ENCODE data around the gene CLMN. TPM values are rescaled to one million over a fixed set of nuclear protein-coding genes. Genes with fewer than 3 reads are reported as not detected.

Gene CLMN
- total RNA-seq, 6 experiments from 2014 or later = 0.02 TPM; not detected in 5

DNA sequence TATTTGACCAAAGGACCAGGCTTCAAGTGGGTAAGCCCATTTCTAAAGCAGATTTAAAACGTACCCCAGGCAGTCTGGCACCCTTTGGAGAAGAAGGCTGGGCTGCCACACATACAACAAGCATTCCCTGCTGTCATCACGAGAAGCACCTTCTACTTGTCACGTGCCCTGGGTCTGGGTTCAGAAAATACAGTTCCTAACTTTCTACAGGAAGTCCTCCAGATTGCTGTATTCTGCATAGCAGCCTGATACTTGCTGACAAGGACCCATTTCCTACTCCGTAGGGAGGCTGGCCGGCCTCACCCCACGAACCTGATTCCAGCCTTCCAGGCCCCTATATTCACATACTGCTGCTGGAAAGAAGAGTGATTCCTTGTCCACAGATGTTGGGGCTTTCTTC is 7.4 kb downstream of the CLMN start:
- Mint-ChIP-seq H3K9me3 (no peaks in the 10 kb centered on the region), H3K27me3 (ENCODE audit: insufficient read depth) (peaks cover 18% of the 10 kb centered on the region), H3K27ac (no peak overlapping the region), H3K36me3 (ENCODE audit: low read depth) (no peaks in the 10 kb centered on the region), H3K4me1 (ENCODE audit: low read depth) (no peaks in the 10 kb centered on the region), H3K4me3 (no peak overlapping the region)
- no peak for DNase-seq
- TF ChIP-seq, protein P1, sequence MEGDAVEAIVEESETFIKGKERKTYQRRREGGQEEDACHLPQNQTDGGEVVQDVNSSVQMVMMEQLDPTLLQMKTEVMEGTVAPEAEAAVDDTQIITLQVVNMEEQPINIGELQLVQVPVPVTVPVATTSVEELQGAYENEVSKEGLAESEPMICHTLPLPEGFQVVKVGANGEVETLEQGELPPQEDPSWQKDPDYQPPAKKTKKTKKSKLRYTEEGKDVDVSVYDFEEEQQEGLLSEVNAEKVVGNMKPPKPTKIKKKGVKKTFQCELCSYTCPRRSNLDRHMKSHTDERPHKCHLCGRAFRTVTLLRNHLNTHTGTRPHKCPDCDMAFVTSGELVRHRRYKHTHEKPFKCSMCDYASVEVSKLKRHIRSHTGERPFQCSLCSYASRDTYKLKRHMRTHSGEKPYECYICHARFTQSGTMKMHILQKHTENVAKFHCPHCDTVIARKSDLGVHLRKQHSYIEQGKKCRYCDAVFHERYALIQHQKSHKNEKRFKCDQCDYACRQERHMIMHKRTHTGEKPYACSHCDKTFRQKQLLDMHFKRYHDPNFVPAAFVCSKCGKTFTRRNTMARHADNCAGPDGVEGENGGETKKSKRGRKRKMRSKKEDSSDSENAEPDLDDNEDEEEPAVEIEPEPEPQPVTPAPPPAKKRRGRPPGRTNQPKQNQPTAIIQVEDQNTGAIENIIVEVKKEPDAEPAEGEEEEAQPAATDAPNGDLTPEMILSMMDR (IDR thresholded peaks at IDR 0.05) = no peak

DNA sequence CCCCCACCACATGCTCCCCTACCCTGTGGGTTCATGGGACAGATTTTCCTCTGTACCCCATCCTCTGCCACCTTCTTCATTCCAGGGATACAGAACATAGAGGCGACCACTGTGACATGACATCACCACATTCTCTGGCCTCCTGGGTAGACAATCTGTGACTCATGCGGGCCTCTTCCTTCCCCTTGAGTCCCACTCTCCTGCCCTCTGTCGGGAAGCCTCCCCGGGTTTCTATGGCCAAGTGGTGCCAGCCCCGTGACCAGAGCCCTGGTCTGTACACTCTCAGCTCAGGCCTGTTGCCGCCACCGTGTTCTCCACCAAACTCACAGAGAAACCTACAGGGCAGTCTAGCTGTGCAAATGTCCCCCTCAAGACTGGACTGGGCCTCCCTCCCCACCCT is 8.0 kb downstream of the CLMN start:
- Mint-ChIP-seq H3K4me1 (ENCODE audit: low read depth) (no peaks in the 10 kb centered on the region), H3K36me3 (ENCODE audit: low read depth) (no peaks in the 10 kb centered on the region), H3K27ac (no peak overlapping the region), H3K9me3 (no peaks in the 10 kb centered on the region), H3K4me3 (no peak overlapping the region), H3K27me3 (ENCODE audit: insufficient read depth) (peaks cover 12% of the 10 kb centered on the region)
- no peak for DNase-seq
- TF ChIP-seq, protein P1 (IDR thresholded peaks at IDR 0.05) = no peak

DNA sequence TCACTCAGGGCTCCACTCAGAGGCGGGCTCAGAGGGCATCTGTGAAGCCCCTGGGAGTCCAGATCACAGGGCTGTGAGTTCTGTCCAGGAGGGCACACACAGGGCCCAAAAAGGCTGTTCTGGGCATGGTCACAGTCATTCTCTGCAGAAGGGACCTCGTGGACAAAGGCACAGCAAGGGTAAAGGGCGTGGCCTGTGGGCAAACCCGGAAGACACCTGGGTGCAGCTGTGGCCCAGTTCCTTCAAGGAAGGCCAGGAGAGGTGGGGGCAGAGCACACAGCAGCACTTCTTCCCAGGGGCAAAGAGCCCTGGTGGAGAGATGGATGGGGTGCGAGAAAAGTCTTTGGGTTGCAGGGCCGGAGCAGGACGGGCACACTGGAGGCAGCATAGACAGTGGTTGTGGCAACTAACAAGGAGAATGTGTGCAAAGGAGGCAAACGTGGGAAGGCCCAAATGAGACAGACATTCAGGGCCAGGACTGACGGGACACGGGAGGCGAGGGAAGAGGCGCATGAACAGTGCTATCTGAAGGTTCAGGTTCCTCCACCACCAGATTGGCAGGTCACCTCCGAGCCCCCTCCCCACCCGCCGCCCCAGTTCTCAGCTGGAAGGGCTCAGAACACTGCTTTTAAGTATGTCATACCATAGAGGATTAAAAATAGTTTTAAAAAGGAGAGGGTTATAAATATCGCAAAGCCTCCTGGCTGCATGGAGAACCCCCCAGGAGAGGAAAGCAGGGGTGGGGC is 8.9 kb downstream of the CLMN start:
- TF ChIP-seq, protein P1 (IDR thresholded peaks at IDR 0.05) = no peak
- no peaks in the 10 kb centered on the region for H3K4me1 Mint-ChIP-seq (ENCODE audit: low read depth)
- DNase-seq = no peak
- H3K36me3 Mint-ChIP-seq (ENCODE audit: low read depth) = no peaks in the 10 kb centered on the region
- H3K4me3 Mint-ChIP-seq = no peak overlapping the region
- no peaks in the 10 kb centered on the region for H3K9me3 Mint-ChIP-seq
- H3K27me3 Mint-ChIP-seq (ENCODE audit: insufficient read depth) = peaks cover 14% of the 10 kb centered on the region
- H3K27ac Mint-ChIP-seq = no peak overlapping the region

DNA sequence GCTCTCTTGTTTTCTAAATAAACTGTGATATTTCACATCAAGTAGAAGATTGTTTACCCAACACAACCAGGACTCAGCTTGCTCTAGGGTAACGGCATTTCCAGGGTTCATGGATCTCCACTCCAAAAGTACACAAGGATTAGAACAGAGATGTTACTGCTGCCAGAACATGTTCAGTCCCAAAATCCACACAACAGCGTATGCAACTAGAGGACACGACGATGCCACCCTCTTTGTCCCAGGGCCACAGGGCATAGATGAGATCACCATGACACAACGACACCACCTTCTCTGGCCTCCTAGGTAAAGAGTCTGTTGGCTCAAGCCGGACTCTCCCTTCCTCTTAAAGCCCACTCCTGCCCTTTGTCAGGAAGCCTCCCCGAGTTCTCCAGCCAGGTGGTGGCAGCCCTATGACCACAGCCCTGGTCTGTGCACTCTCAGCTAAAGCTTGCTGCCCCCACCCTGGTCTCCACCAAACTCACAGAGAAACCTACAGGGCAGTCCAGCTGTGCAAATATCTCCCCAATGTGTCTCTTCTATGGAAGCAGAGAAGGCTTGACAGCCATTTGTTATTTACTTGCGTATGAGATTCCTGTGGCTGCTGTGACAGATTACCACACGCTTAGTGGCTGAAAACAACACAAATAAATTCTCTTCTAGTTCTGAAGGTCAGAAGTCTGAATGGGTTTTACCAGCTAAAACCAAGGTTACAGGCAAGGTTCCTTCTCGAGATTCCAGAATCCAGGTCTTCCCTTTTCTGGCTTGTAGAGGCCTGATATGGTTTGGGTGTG is 10.3 kb downstream of the CLMN start:
- H3K27ac Mint-ChIP-seq = no peak overlapping the region
- no peaks in the 10 kb centered on the region for H3K4me1 Mint-ChIP-seq (ENCODE audit: low read depth)
- H3K9me3 Mint-ChIP-seq = no peaks in the 10 kb centered on the region
- H3K27me3 Mint-ChIP-seq (ENCODE audit: insufficient read depth) = peaks cover 12% of the 10 kb centered on the region
- H3K36me3 Mint-ChIP-seq (ENCODE audit: low read depth) = no peaks in the 10 kb centered on the region
- DNase-seq = no peak
- no peak overlapping the region for H3K4me3 Mint-ChIP-seq
- TF ChIP-seq, protein P1 (IDR thresholded peaks at IDR 0.05) = no peak

DNA sequence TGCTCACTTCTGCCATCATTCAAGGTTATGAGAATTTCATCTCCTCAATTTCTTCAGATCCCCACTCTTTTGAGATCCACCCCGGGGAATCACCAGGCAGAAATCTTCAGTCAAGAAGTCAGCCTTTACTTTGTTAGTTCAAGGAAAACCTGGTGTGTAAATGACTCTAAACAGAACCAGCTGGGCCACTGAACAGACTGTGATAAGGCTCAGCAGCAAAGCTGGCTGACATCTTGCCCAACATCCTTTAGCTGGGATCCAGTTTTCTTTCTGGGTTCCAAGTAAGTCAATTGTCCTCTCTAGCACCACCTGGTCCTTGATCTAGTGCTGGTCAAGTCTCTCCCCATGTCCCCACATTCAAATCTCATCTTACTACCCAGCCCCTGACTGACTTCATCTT is 11.6 kb downstream of the CLMN start:
- Mint-ChIP-seq H3K27me3 (ENCODE audit: insufficient read depth) (peaks cover 12% of the 10 kb centered on the region), H3K4me3 (no peak overlapping the region), H3K9me3 (no peaks in the 10 kb centered on the region), H3K27ac (no peak overlapping the region), H3K4me1 (ENCODE audit: low read depth) (no peaks in the 10 kb centered on the region), H3K36me3 (ENCODE audit: low read depth) (no peaks in the 10 kb centered on the region)
- DNase-seq = no peak
- TF ChIP-seq, protein P1 (IDR thresholded peaks at IDR 0.05) = no peak
